ENCODE data around the gene PRDM4. TPM values are rescaled to one million over a fixed set of nuclear protein-coding genes. Genes with fewer than 3 reads are reported as not detected.
A peak's percentile ranks its signal among the peaks of the same experiment; 100 is the strongest.

Gene PRDM4
- total and polyA plus RNA-seq, 2 of the 4 experiments (the other 2 are of a cell fraction), result 20.1 to 26.7 TPM

- intact Hi-C loops (cut with micrococcal nuclease) (loop anchor here (5.0 kb wide), 1 partner anchor 56 kb away; no protein-coding TSS in a partner anchor), dilution Hi-C loops (cut with HindIII; ENCODE audit: low sequenced_read_pairs, unreplicated experiment) (no loop called here), in situ Hi-C loops (cut with MboI; ENCODE audit: low sequenced_read_pairs) (no loop called here)
- no peak for TF ChIP-seq CHD1 (IDR thresholded peaks at IDR 0.05; ENCODE audit: low read depth, low read length)
- no peak for TF ChIP-seq MXI1 (IDR thresholded peaks at IDR 0.05; ENCODE audit: borderline replicate concordance, low read depth, low read length)
- TF ChIP-seq FOS (IDR thresholded peaks at IDR 0.05; ENCODE audit: low read depth, low read length), result no peak
- TF ChIP-seq MAZ (IDR thresholded peaks at IDR 0.05; ENCODE audit: borderline replicate concordance, low read depth, low read length), result no peak
- TF ChIP-seq BHLHE40 (IDR thresholded peaks at IDR 0.05; ENCODE audit: low read depth, low read length), result no peak
- no peak for TF ChIP-seq NFE2L2 (IDR thresholded peaks at IDR 0.05; ENCODE audit: low read depth, low read length)
- TF ChIP-seq CTCF (conservative IDR thresholded peaks at IDR 0.05; ENCODE audit: low read depth, low read length), result no peak
- no peak for TF ChIP-seq ELK1 (IDR thresholded peaks at IDR 0.05; ENCODE audit: borderline replicate concordance, low read depth, low read length)
- no peak for TF ChIP-seq CEBPB (IDR thresholded peaks at IDR 0.05; ENCODE audit: low read depth, low read length)
- TF ChIP-seq MAFK (IDR thresholded peaks at IDR 0.05; ENCODE audit: low read depth, low read length), result no peak
- TF ChIP-seq SMC3 (IDR thresholded peaks at IDR 0.05; ENCODE audit: low read depth, low read length), result no peak
- TF ChIP-seq RFX5 (IDR thresholded peaks at IDR 0.05; ENCODE audit: low read depth, low read length), result no peak
- no peak for TF ChIP-seq RCOR1 (IDR thresholded peaks at IDR 0.05; ENCODE audit: insufficient replicate concordance, low read length)
- TF ChIP-seq RAD21 (IDR thresholded peaks at IDR 0.05; ENCODE audit: low read length), result no peak
- no peak for TF ChIP-seq USF2 (IDR thresholded peaks at IDR 0.05; ENCODE audit: low read depth, low read length)
- TF ChIP-seq POLR2A (IDR thresholded peaks at IDR 0.05; ENCODE audit: low read depth, low read length), result no peak
- no peaks in the 10 kb centered on the region for H3K9me3 ChIP-seq (ENCODE audit: control insufficient read depth, insufficient read depth, low read length)
- no peak overlapping the region for H2AK9ac ChIP-seq (replicated peaks; ENCODE audit: low read depth, low read length, poor library complexity)
- no peak overlapping the region for H4K91ac ChIP-seq (ENCODE audit: insufficient read depth, low read depth, low read length)
- no peaks in the 10 kb centered on the region for H3K79me1 ChIP-seq (ENCODE audit: low read depth in 1 of 2, low read length in 2 of 2)
- H3K56ac ChIP-seq (ENCODE audit: extremely low read depth, insufficient read depth, low read length), result no peak overlapping the region
- H3K4me1 ChIP-seq (ENCODE audit: control insufficient read depth, insufficient read depth, low read length), result no peaks in the 10 kb centered on the region
- no peak overlapping the region for H3K4me2 ChIP-seq (ENCODE audit: low read depth, low read length)
- no peaks in the 10 kb centered on the region for H3K9me1 ChIP-seq (ENCODE audit: insufficient read depth, low read length)
- ChIA-PET CTCF (no interaction called here), POLR2A (ENCODE audit: unreplicated experiment) (no interaction called here)
- no peak overlapping the region for H3K9ac ChIP-seq (ENCODE audit: low read depth, low read length)
- DNase-seq (peak; percentile 39), ATAC-seq (ENCODE audit: low read depth) (no peak)
- no peak overlapping the region for H3K4ac ChIP-seq (ENCODE audit: low read depth, low read length)
- no peak overlapping the region for H2BK15ac ChIP-seq (ENCODE audit: low read depth, low read length)
- no peak overlapping the region for H2AK5ac ChIP-seq (ENCODE audit: low read depth, low read length)
- no peaks in the 10 kb centered on the region for H3K27me3 ChIP-seq (ENCODE audit: control insufficient read depth, insufficient read depth, low read length)
- no peaks in the 10 kb centered on the region for H4K20me1 ChIP-seq (ENCODE audit: insufficient read depth, low read length)
- H4K5ac ChIP-seq (ENCODE audit: low read depth, low read length), result no peak overlapping the region
- H3K18ac ChIP-seq (ENCODE audit: low read depth, low read length), result no peak overlapping the region
- BruUV-seq (replicated peaks), result no TSS peak
- H2AFZ ChIP-seq (replicated peaks; ENCODE audit: low read length, poor library complexity), result no peak overlapping the region
- no peak overlapping the region for H3K23ac ChIP-seq (ENCODE audit: low read depth, low read length)
- no peak overlapping the region for H2BK120ac ChIP-seq (ENCODE audit: low read depth, low read length)
- H3K36me3 ChIP-seq (ENCODE audit: control insufficient read depth, insufficient read depth, low read length), result no peaks in the 10 kb centered on the region
- no peak overlapping the region for H2BK20ac ChIP-seq (ENCODE audit: low read depth, low read length)
- H4K8ac ChIP-seq (ENCODE audit: low read depth in 2 of 2, low read length in 2 of 2), result no peak overlapping the region
- H3K4me3 ChIP-seq (ENCODE audit: insufficient read depth, low read depth, low read length), result no peak overlapping the region
- H3K14ac ChIP-seq (replicated peaks; ENCODE audit: low read depth, low read length), result no peak overlapping the region
- H2BK5ac ChIP-seq (ENCODE audit: low read depth, low read length, poor library complexity, severe bottlenecking), result no peak overlapping the region
- H3K27ac ChIP-seq (ENCODE audit: insufficient read depth, low read length), result no peak overlapping the region
Observed at GRCh38 chr12:107801150-107801549, 40.2 kb upstream of the PRDM4 start.
